Occipital lobe (tissue), 2 donors: ENCODE data around the gene IMPG1. TPM values are rescaled to one million over a fixed set of nuclear protein-coding genes. Genes with fewer than 3 reads are reported as not detected.
"Not testable (repeated sequence)": the region's sequence is repeated elsewhere in the genome, so short reads cannot be mapped to it uniquely, and the experiment has no call there.

Experiments
- DNase-seq: peaks from one replicate; lab custom pipeline; 2025; lab: John Stamatoyannopoulos, UW
- total RNA-seq: library from RNA; depleted of rRNA; stranded (reverse); fragments of >200 nt; gene quantifications from one replicate; pipeline ENCODE4 v1.2.3, GENCODE V29; 2014

IMPG1 gene
- total RNA-seq, 1 donor from 2014 or later: not detected

- DNase-seq: no peak
Measured at GRCh38 chr6:75952128-75952527, 120.3 kb downstream of the IMPG1 start.

- DNase-seq: no peak
Measured at GRCh38 chr6:75947935-75948334, 124.5 kb downstream of the IMPG1 start.

- DNase-seq: no peak
Measured at GRCh38 chr6:75946146-75946831, 126.2 kb downstream of the IMPG1 start.

- no peak for DNase-seq
Measured at GRCh38 chr6:75943381-75943780, 129.1 kb downstream of the IMPG1 start.

GRCh38 chr6:75941509-75941908 is 131.0 kb downstream of the IMPG1 start:
- no peak for DNase-seq

- DNase-seq: no peak
Measured at GRCh38 chr6:75940564-75940963, 131.9 kb downstream of the IMPG1 start.

GRCh38 chr6:75937846-75938245 is 134.6 kb downstream of the IMPG1 start:
- DNase-seq: no peak

GRCh38 chr6:75936682-75937081 is 135.8 kb downstream of the IMPG1 start:
- no peak for DNase-seq

GRCh38 chr6:75935473-75935793 is 137.0 kb downstream of the IMPG1 start:
- no peak for DNase-seq

GRCh38 chr6:75934643-75935472 is 137.6 kb downstream of the IMPG1 start:
- peak; percentile 19 for DNase-seq

- no peak for DNase-seq
Measured at GRCh38 chr6:75933387-75933975, 139.0 kb downstream of the IMPG1 start.

- DNase-seq: no peak
Measured at GRCh38 chr6:75932067-75932466, 140.4 kb downstream of the IMPG1 start.

- no peak for DNase-seq
Measured at GRCh38 chr6:75931011-75931680, 141.3 kb downstream of the IMPG1 start.

GRCh38 chr6:75926293-75927168 is 145.9 kb downstream of the IMPG1 start:
- no peak for DNase-seq

GRCh38 chr6:75922226-75922625 is 150.2 kb downstream of the IMPG1 start:
- no peak for DNase-seq

- DNase-seq: no peak
Measured at GRCh38 chr6:75913040-75913439, 159.4 kb downstream of the IMPG1 start.

GRCh38 chr6:75907444-75907843 is 165.0 kb downstream of the IMPG1 start:
- no peak for DNase-seq

- no peak for DNase-seq
Measured at GRCh38 chr6:75906871-75907270, 165.6 kb downstream of the IMPG1 start.

GRCh38 chr6:75905129-75905528 is 167.3 kb downstream of the IMPG1 start:
- not testable (repeated sequence) for DNase-seq

GRCh38 chr6:75900216-75900615 is 172.2 kb downstream of the IMPG1 start:
- DNase-seq: not testable (repeated sequence)

- no peak for DNase-seq
Measured at GRCh38 chr6:75896526-75896925, 175.9 kb downstream of the IMPG1 start.
